Stomach (tissue), 9 donors: Measurements from ENCODE around the gene DGLUCY. TPM values are rescaled to one million over a fixed set of nuclear protein-coding genes. Genes with fewer than 3 reads are reported as not detected.
"Not testable (repeated sequence)": the region's sequence is repeated elsewhere in the genome, so short reads cannot be mapped to it uniquely, and the experiment has no call there.

Source experiments
- DNase-seq, 2 donors: peaks; one replicate each; pipeline versions ENCODE4 v3.0.0 to v3.0.0-alpha.2; 2013 to 2019
- H3K27ac ChIP-seq, 5 donors: fragments of 200-600 bp in 4 of 5; sonication (generic) in 4 of 5; one replicate each; pipeline ENCODE4 v1.5.1; 2013 to 2019; ENCODE audit warnings: mild to moderate bottlenecking in 1 of 5, moderate library complexity in 1 of 5
- H3K27me3 ChIP-seq, 3 donors: fragments of 200-600 bp; sonication (generic); one replicate each; pipeline ENCODE4 v1.5.1; 2017 to 2019; ENCODE audit warnings: mixed run types in 1 of 3
- H3K36me3 ChIP-seq, 4 donors: fragments of 200-600 bp; sonication (generic); 1 replicate in 3 of 4; 2 replicates in 1 of 4; pipeline ENCODE4 v1.5.1; 2016 to 2019
- H3K4me1 ChIP-seq, 4 donors: fragments of 200-600 bp; sonication (generic); one replicate each; pipeline ENCODE4 v1.5.1; 2016 to 2019
- H3K4me3 ChIP-seq, 4 donors: fragments of 200-600 bp; sonication (generic) in 3 of 4; one replicate each; pipeline ENCODE4 v1.5.1; 2016 to 2019; ENCODE audit warnings: mild to moderate bottlenecking in 1 of 4
- H3K9me3 ChIP-seq, 4 donors: fragments of 200-600 bp; sonication (generic); one replicate each; pipeline ENCODE4 v1.5.1; 2016 to 2019
- CTCF ChIP-seq, 7 experiments: fragments of 450-650 bp in 4 of 7; fragments of 200-600 bp in 3 of 7; sonication (generic) in 3 of 7; IDR thresholded peaks; one replicate each; pipeline ENCODE4 v1.5.1; 2016 to 2019; ENCODE audit warnings: antibody characterized with exemption in 7 of 7, control low read depth in 2 of 7, mild to moderate bottlenecking in 1 of 7
- EP300 ChIP-seq: sonication (generic); formaldehyde crosslinking; IDR thresholded peaks from one replicate; pipeline ENCODE4 v1.6.1; 2017; ENCODE audit warnings: antibody characterized with exemption
- POLR2A ChIP-seq, 4 donors: fragments of 450-650 bp; IDR thresholded peaks; one replicate each; pipeline ENCODE4 v1.6.1; 2016; ENCODE audit warnings: antibody characterized with exemption in 4 of 4, control low read depth in 2 of 4, mild to moderate bottlenecking in 1 of 4, moderate library complexity in 1 of 4
- POLR2AphosphoS5 ChIP-seq, 3 donors: sonication (generic); formaldehyde crosslinking; IDR thresholded peaks; one replicate each; pipeline ENCODE4 v1.6.1; 2016; ENCODE audit warnings: antibody characterized with exemption in 3 of 3
- WGBS, 5 donors: extraction: QIAGEN DNeasy Blood & Tissue Kit in 3 of 5; methylation state at CpG; one replicate each; pipeline versions ENCODE4 v1.1.5 to v1.1.7; 2013 to 2018; 5-methylcytosine and 5-hydroxymethylcytosine counted together
- intact Hi-C: fragments of 100-400 bp; cut with DNase I; formaldehyde crosslinking; loops from one replicate; pipeline ENCODE4 v1.15.1; 2023; ENCODE audit warnings: low total_unique reads
- polyA plus RNA-seq, 3 donors: library from polyadenylated mRNA; stranded (reverse); fragments of 200-250 nt; gene quantifications; one replicate each; pipeline ENCODE4 v1.2.3, GENCODE V29; 2013
- total RNA-seq, 5 donors: library from RNA; depleted of rRNA; stranded (reverse); fragments of >200 nt; gene quantifications; one replicate each; pipeline versions ENCODE4 v1.1.0 to v1.2.3, GENCODE V29; 2014 to 2016
- donor health status: healthy with polysubstance abuse.
- donor health status: Bipolar disorder and iron deficiency.
- donor health status: healthy.

Gene DGLUCY
- total and polyA plus RNA-seq, 8 donors = 24.1 to 122 (median 67.1) TPM

- intact Hi-C loops = no loop called here
- Histone ChIP-seq H3K36me3 (peaks cover 24 to 94% (median 87%) of the 10 kb centered on the region in 4 donors), H3K27ac (peak overlapping the region in 4 of 5 donors; percentile 10 to 47 (median 26)), H3K4me3 (no peak overlapping the region), H3K27me3 (no peaks in the 10 kb centered on the region), H3K4me1 (peaks cover 0 to 5% (median 4%) of the 10 kb centered on the region in 4 donors), H3K9me3 (no peaks in the 10 kb centered on the region)
- TF ChIP-seq EP300 (no peak), POLR2A (IDR thresholded peaks at IDR 0.05) (no peak), POLR2AphosphoS5 (IDR thresholded peaks at IDR 0.05) (no peak), CTCF (IDR thresholded peaks at IDR 0.05) (no peak)
- 87 to 94% (median 88%) methylated on average over 9 of the region's 9 CpGs for WGBS, 5 donors
- no peak for DNase-seq
Measured at GRCh38 chr14:91220581-91221000, 106.7 kb downstream of the DGLUCY start.

- whole genome bisulfite sequencing, 5 donors = 95 to 100% (median 97%) methylated on average over 1 of the region's 1 CpG
- peaks cover 0 to 5% (median 4%) of the 10 kb centered on the region in 4 donors for H3K4me1 ChIP-seq
- no peak overlapping the region for H3K4me3 ChIP-seq
- TF ChIP-seq EP300 (no peak), POLR2AphosphoS5 (IDR thresholded peaks at IDR 0.05) (no peak), CTCF (IDR thresholded peaks at IDR 0.05) (no peak), POLR2A (IDR thresholded peaks at IDR 0.05) (no peak)
- no peak for DNase-seq
- H3K9me3 ChIP-seq = no peaks in the 10 kb centered on the region
- H3K27me3 ChIP-seq = no peaks in the 10 kb centered on the region
- intact Hi-C loops = no loop called here
- peaks cover 19 to 91% (median 85%) of the 10 kb centered on the region in 4 donors for H3K36me3 ChIP-seq
- no peak overlapping the region for H3K27ac ChIP-seq
Measured at GRCh38 chr14:91221270-91221669, 107.4 kb downstream of the DGLUCY start.

DNA sequence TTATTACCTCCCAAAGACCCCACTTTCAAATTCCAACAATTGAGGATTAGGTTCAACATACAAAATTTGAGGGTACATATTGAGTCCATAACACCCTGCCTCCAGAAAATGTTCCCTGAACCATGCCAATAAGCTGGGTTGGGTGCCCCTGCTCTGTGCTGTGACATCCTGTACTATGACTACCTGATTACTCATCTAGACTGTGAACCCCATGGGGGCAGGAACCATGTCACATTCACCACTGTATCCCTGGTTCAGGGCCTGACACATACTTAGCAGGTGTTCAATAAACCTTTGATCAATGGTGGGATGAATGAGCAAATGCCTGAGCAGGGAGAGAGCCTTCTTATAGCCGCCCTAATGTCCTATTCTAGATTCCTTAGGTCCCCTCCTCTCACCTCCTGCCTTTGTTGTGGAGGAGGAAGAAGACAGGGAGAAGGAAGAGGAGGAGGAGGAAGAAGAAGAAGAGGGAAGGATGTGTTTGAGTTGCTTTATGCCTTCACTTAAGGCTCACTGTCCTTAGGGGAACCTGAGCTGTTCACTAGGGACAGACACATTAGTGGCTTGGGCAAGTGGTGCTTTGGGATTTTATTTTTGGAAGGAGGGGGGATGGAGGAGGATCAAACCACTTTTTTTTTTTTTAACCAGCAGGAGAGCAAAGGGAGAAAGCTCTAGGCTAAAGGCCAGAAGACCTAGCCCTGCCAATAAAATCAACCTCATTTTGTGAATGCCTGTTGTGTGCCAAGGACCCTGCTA is 109.3 kb downstream of the DGLUCY start:
- H3K9me3 ChIP-seq = no peaks in the 10 kb centered on the region
- no peak for DNase-seq
- H3K27ac ChIP-seq = peak overlapping the region in 1 of 5 donors; percentile 10
- intact Hi-C loops = no loop called here
- H3K27me3 ChIP-seq = no peaks in the 10 kb centered on the region
- 89 to 100% (median 97%) methylated on average over 1 of the region's 1 CpG for WGBS, 5 donors
- TF ChIP-seq EP300 (no peak), POLR2A (IDR thresholded peaks at IDR 0.05) (no peak), POLR2AphosphoS5 (IDR thresholded peaks at IDR 0.05) (no peak), CTCF (IDR thresholded peaks at IDR 0.05) (no peak)
- peaks cover 0 to 10% (median 4%) of the 10 kb centered on the region in 4 donors for H3K4me1 ChIP-seq
- H3K4me3 ChIP-seq = no peak overlapping the region
- H3K36me3 ChIP-seq = peaks cover 8 to 91% (median 84%) of the 10 kb centered on the region in 4 donors

GRCh38 chr14:91225025-91225424 is 111.2 kb downstream of the DGLUCY start:
- no peak for TF ChIP-seq CTCF (IDR thresholded peaks at IDR 0.05)
- intact Hi-C loops = no loop called here
- Histone ChIP-seq H3K27ac (no peak overlapping the region), H3K4me1 (peaks cover 0 to 24% (median 4%) of the 10 kb centered on the region in 4 donors), H3K36me3 (peaks cover 8 to 84% (median 79%) of the 10 kb centered on the region in 4 donors), H3K4me3 (no peak overlapping the region), H3K9me3 (no peaks in the 10 kb centered on the region), H3K27me3 (no peaks in the 10 kb centered on the region)
- DNase-seq = no peak
- WGBS, 5 donors = 90 to 94% (median 93%) methylated on average over 7 of the region's 7 CpGs

- WGBS, 5 donors = 73 to 96% (median 93%) methylated on average over 4 of the region's 4 CpGs
- Histone ChIP-seq H3K27ac (peak overlapping the region in 1 of 5 donors; percentile 56), H3K4me1 (peaks cover 0 to 31% (median 4%) of the 10 kb centered on the region in 4 donors), H3K36me3 (peaks cover 4 to 80% (median 70%) of the 10 kb centered on the region in 4 donors)
- DNase-seq, H3K27me3 ChIP-seq, intact Hi-C loops, H3K9me3 ChIP-seq, H3K4me3 ChIP-seq: not testable (repeated sequence)
Measured at GRCh38 chr14:91226360-91226759, 112.5 kb downstream of the DGLUCY start.
